Gastroesophageal sphincter (tissue), 3 donors: ENCODE data around the gene ASAP2.

Source experiments
- CTCF ChIP-seq, 4 experiments: fragments of 200-600 bp in 2 of 4; fragments of 450-650 bp in 2 of 4; sonication (generic) in 1 of 4; IDR thresholded peaks; one replicate each; pipeline ENCODE4 v1.5.1; 2017 to 2019; ENCODE audit warnings: antibody characterized with exemption in 4 of 4, mild to moderate bottlenecking in 2 of 4, moderate library complexity in 2 of 4
- EP300 ChIP-seq: sonication (generic); formaldehyde crosslinking; IDR thresholded peaks from one replicate; pipeline ENCODE4 v1.6.1; 2017; ENCODE audit warnings: antibody characterized with exemption, mild to moderate bottlenecking
- POLR2A ChIP-seq, 2 donors: fragments of 450-650 bp; IDR thresholded peaks; one replicate each; pipeline ENCODE4 v1.6.1; 2017; ENCODE audit warnings: antibody characterized with exemption in 2 of 2, mild to moderate bottlenecking in 2 of 2, moderate library complexity in 1 of 2
- POLR2AphosphoS5 ChIP-seq: sonication (generic); formaldehyde crosslinking; IDR thresholded peaks from one replicate; pipeline ENCODE4 v1.6.1; 2017; ENCODE audit warnings: antibody characterized with exemption

DNA sequence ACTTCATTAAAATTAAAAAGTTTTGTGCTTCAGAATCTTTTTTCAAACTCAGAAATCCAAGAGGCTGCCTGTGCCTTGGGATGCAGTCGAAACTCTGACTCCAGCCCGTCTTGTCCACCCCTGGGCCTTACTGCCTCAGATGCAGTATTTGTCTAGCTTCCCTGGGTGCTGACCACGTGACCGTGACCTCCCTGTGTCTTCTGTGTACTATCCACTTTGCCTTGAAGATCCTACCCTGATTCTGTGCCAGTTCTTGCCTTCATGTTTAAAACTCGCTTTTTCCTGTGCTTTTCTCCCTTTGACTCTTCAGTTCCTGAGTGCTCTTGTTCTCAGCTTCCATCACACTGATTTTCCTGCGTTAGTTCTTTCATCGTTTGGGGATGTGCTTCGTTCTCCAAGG, 136.0 kb downstream of the ASAP2 start:
- no peak for TF ChIP-seq EP300
- no peak for TF ChIP-seq POLR2A (IDR thresholded peaks at IDR 0.05)
- TF ChIP-seq CTCF (IDR thresholded peaks at IDR 0.05): no peak
- TF ChIP-seq POLR2AphosphoS5: no peak
